ENCODE data around the gene SLC9B2.
A peak's percentile ranks its signal among the peaks of the same experiment; 100 is the strongest.

SLC9B2 gene, protein sequence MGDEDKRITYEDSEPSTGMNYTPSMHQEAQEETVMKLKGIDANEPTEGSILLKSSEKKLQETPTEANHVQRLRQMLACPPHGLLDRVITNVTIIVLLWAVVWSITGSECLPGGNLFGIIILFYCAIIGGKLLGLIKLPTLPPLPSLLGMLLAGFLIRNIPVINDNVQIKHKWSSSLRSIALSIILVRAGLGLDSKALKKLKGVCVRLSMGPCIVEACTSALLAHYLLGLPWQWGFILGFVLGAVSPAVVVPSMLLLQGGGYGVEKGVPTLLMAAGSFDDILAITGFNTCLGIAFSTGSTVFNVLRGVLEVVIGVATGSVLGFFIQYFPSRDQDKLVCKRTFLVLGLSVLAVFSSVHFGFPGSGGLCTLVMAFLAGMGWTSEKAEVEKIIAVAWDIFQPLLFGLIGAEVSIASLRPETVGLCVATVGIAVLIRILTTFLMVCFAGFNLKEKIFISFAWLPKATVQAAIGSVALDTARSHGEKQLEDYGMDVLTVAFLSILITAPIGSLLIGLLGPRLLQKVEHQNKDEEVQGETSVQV

DNA sequence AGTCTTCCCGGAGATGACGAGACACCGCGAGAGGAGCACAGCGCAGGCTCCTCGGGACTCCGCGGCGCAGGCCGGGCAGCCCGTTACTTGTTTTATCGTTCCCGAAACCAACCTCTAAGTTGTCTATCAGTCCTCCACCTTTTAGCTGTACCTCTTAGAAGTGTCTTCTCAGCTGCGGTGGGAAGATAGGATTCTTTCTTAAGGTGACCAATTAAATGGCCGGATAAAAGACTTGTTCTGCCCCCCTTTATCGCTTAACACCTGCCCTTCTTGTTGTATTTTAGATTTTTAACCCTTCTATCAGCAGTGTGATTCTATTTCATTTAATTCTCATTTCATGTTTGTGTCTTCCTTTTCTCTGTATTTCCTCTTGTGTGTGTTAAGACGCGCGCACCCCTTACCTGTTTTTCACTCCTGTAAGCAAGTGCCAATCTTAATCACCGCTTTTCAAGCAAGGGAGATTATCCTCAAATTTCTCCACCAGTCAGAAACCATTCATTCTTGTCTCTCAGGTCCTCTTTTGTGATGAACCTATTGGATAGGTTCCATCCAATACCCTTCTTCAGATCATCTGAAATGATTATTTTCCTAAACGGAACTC lies at the start of gene SLC9B2:
TSS of gene SLC9B2 (minus strand) at position 15 of the 601 bp plus-strand sequence. CDS start 9,211 bp downstream, outside the sequence.
- H3K4me3 ChIP-seq (ENCODE audit: low read depth, low read length) = peak within 1 kb of the TSS; percentile 81
- no peak for DNase-seq (ENCODE audit: low read depth)
- TF ChIP-seq, protein P1, sequence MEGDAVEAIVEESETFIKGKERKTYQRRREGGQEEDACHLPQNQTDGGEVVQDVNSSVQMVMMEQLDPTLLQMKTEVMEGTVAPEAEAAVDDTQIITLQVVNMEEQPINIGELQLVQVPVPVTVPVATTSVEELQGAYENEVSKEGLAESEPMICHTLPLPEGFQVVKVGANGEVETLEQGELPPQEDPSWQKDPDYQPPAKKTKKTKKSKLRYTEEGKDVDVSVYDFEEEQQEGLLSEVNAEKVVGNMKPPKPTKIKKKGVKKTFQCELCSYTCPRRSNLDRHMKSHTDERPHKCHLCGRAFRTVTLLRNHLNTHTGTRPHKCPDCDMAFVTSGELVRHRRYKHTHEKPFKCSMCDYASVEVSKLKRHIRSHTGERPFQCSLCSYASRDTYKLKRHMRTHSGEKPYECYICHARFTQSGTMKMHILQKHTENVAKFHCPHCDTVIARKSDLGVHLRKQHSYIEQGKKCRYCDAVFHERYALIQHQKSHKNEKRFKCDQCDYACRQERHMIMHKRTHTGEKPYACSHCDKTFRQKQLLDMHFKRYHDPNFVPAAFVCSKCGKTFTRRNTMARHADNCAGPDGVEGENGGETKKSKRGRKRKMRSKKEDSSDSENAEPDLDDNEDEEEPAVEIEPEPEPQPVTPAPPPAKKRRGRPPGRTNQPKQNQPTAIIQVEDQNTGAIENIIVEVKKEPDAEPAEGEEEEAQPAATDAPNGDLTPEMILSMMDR (conservative IDR thresholded peaks at IDR 0.05; ENCODE audit: low read depth, low read length) = no peak

DNA sequence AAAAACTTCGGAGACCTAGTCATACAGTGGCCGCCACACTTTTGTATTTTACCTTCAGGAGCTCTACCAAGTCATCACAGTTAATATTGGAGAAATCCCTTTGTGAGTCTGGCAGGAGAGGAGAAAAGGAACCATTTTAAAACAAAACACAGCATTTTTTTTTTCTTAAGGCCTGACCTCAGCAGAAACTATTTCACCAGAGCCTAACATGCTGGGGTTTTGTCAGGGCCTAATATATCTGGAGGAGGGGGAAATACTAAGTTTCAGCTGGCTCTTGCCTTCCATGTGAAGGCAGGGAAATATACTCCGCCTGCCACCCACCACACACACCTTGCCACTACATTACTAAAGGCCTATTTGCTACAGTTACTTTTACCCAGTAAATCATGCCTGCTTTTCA lies 49.6 kb upstream of the SLC9B2 start:
- TF ChIP-seq, protein P1 (conservative IDR thresholded peaks at IDR 0.05; ENCODE audit: low read depth, low read length) = no peak
- peak; percentile 25 for DNase-seq (ENCODE audit: low read depth)

DNA sequence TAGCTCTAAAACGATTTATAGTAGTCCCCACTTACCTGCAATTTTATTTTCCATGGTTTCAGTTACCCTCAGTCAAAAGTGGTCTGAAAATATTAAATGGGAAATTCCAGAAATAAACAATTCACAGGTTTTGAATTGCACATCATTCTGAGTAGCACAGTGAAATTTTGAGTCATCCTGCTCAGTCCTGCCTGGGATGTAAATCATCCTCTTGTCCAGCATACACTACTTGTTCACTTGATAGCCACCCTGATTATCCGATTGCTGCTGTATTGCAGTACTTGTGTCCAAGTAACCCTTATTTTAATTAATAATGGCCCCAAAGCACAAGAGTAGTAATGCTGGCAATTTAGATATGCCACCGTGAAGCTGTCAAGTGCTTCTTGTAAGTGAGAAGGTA lies 46.6 kb upstream of the SLC9B2 start:
- no peak for DNase-seq (ENCODE audit: low read depth)
- H3K4me3 ChIP-seq (ENCODE audit: low read depth, low read length) = no peak overlapping the region
- TF ChIP-seq, protein P1 (conservative IDR thresholded peaks at IDR 0.05; ENCODE audit: low read depth, low read length) = no peak

More for the DNA sequence above, 49.6 kb upstream of the SLC9B2 start:
- no peak overlapping the region for H3K4me3 ChIP-seq (ENCODE audit: low read depth, low read length)

DNA sequence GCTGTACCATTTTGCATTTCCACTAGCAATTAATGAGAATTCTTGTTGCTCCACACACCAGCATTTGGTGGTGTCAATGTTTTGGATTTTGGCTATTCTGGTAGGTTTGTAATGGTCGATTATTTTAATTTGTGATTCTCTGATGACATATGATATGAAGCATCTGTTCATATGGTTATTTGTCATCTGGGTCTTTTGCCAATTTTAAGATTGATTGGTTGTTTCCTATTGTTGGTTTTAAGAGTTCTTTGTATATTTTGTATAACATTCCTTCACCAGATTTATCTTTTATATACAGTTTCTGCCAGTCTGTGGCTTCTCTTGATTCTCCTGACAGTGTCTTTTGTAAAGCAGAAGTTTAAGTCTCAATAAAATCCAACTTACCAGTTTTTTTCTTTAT lies 41.6 kb upstream of the SLC9B2 start:
- H3K4me3 ChIP-seq (ENCODE audit: low read depth, low read length) = no peak overlapping the region

DNA sequence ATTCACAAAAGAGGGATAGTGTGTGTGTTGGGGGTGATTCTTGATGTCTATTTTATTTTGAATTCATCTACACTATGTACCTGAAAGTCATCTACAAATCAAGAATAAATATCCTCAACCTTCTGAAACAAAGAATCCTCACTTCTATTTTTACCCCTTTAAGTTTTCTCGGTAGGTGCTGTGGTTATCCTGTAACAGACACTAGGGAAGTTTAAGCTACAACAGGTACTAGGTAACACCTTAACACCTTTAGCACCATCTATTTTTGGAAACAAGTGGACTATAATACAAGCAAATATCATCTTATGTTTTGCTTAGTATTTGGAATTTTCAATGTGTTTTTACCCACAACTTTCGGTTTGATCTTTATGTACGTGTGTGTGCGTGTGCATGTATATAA lies 35.0 kb upstream of the SLC9B2 start:
- H3K4me3 ChIP-seq (ENCODE audit: low read depth, low read length) = no peak overlapping the region
- no peak for DNase-seq (ENCODE audit: low read depth)
- TF ChIP-seq, protein P1 (conservative IDR thresholded peaks at IDR 0.05; ENCODE audit: low read depth, low read length) = no peak

More for the DNA sequence above, 41.6 kb upstream of the SLC9B2 start:
- TF ChIP-seq, protein P1 (conservative IDR thresholded peaks at IDR 0.05; ENCODE audit: low read depth, low read length) = no peak
- DNase-seq (ENCODE audit: low read depth) = no peak

DNA sequence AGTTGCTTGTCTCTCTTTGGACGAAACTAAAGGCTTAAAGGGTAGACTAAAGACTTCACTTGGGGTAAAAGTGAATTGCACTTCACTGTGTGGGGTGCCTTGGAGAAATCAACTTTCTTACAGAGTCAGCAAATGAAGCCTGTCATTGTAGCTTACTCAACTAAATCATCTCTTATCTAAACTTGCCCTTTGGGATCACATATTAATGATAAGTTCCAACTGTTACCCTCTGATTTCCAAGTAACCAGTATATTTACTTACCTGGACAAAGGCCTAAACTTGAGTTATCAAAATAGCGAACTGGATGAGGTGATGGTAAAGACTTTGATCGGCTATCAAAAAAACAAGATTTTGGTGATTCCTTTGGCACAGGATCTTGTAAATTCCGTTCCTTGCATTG lies 32.0 kb upstream of the SLC9B2 start:
- TF ChIP-seq, protein P1 (conservative IDR thresholded peaks at IDR 0.05; ENCODE audit: low read depth, low read length) = no peak
- no peak for DNase-seq (ENCODE audit: low read depth)
- no peak overlapping the region for H3K4me3 ChIP-seq (ENCODE audit: low read depth, low read length)

Data from choroid plexus epithelial cell (primary cell).